Urinary bladder (tissue), 4 donors: Measurements from ENCODE around the gene SPATA25. TPM values are rescaled to one million over a fixed set of nuclear protein-coding genes. Genes with fewer than 3 reads are reported as not detected.
"Not testable (repeated sequence)": the region's sequence is repeated elsewhere in the genome, so short reads cannot be mapped to it uniquely, and the experiment has no call there.

Experiments used
- DNase-seq: peaks from one replicate; pipeline ENCODE4 v3.0.0-alpha.2; 2015; ENCODE audit errors: extremely low spot score
- H3K27ac ChIP-seq: one replicate; pipeline ENCODE4 v1.5.1; 2013; ENCODE audit warnings: low read depth, mild to moderate bottlenecking, moderate library complexity
- H3K36me3 ChIP-seq: one replicate; pipeline ENCODE4 v1.6.1; 2013; ENCODE audit warnings: mild to moderate bottlenecking, moderate library complexity; ENCODE audit not compliant: insufficient read depth
- H3K4me1 ChIP-seq: one replicate; pipeline ENCODE4 v1.6.1; 2013; ENCODE audit warnings: mild to moderate bottlenecking, moderate library complexity; ENCODE audit not compliant: insufficient read depth
- H3K4me3 ChIP-seq: one replicate; pipeline ENCODE4 v1.5.1; 2013; ENCODE audit warnings: low read depth, low read length
- WGBS: extraction: QIAGEN DNeasy Blood & Tissue Kit; methylation state at CpG from one replicate; pipeline ENCODE4 v1.1.7; 2013; 5-methylcytosine and 5-hydroxymethylcytosine counted together
- polyA plus RNA-seq: library from polyadenylated mRNA; stranded (reverse); fragments of 200-250 nt; gene quantifications from one replicate; pipeline ENCODE4 v1.2.3, GENCODE V29; 2013
- total RNA-seq: library from RNA; depleted of rRNA; stranded (reverse); fragments of >200 nt; gene quantifications from one replicate; pipeline ENCODE4 v1.2.3, GENCODE V29; 2014
- donor health status: healthy with polysubstance abuse.
- donor health status: healthy.

Gene SPATA25
- total RNA-seq = 1.7 TPM
- polyA plus RNA-seq = 3.8 TPM

- H3K4me1 ChIP-seq = no peaks in the 10 kb centered on the region
- no peak within 1 kb of the TSS for H3K4me3 ChIP-seq
- no peak within 1 kb of the TSS for H3K27ac ChIP-seq
- no peak for DNase-seq
- H3K36me3 ChIP-seq = no peaks in the 10 kb centered on the region
- WGBS = 93% methylated on average over 8 of the region's 8 CpGs
Observed at GRCh38 chr20:45887346-45887715, at the start of gene SPATA25. SPATA25 (minus strand) TSS chr20:45887622; CDS start chr20:45887590, 32 bp downstream.

DNA sequence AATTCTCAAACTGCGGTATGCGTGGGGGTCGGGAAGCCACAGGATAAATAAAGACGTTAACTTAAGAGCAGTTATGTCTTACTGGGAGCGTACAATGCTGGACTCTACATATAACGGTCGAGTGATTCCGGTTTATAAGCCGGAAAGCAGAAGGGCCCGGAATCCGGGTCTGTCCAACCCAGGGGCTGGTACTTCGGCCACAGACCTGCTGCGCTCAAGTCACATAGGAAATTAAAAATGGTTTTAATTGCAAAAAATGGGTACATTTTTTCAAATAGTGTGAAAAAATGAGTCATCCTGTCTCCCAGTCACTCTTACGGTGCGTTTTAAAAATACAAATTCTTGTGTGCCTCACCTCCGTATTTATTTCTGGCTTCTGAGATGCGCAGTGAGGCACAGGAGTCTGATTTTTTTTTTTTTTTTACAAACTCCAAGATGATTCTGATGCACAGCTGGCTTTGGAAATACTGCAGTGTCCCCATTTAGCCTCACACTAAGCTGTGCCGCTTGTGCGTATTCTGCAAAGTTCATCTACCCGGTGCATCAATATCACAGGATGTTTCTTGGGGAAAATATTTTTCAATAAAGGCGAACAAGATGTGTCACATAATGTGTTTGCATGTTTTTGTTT, 48.1 kb upstream of the SPATA25 start:
- peak overlapping the region; percentile 51 for H3K27ac ChIP-seq
- peak overlapping the region; percentile 34 for H3K4me3 ChIP-seq
- H3K36me3 ChIP-seq = peaks cover 8% of the 10 kb centered on the region
- WGBS = 7% methylated on average over 21 of the region's 21 CpGs
- no peaks in the 10 kb centered on the region for H3K4me1 ChIP-seq
- DNase-seq = no peak

GRCh38 chr20:45934586-45935415, 47.4 kb upstream of the SPATA25 start, which contains the start of gene PCIF1:
PCIF1 (plus strand) TSS chr20:45934683; CDS start chr20:45939000, 4,317 bp downstream.
- H3K4me1 ChIP-seq = no peaks in the 10 kb centered on the region
- DNase-seq = peak; percentile 97
- peak within 1 kb of the TSS; percentile 100 for H3K27ac ChIP-seq
- WGBS = under 1% methylated on average over 102 of the region's 102 CpGs
- H3K36me3 ChIP-seq = peaks cover 6% of the 10 kb centered on the region
- H3K4me3 ChIP-seq = peak within 1 kb of the TSS; percentile 81

DNA sequence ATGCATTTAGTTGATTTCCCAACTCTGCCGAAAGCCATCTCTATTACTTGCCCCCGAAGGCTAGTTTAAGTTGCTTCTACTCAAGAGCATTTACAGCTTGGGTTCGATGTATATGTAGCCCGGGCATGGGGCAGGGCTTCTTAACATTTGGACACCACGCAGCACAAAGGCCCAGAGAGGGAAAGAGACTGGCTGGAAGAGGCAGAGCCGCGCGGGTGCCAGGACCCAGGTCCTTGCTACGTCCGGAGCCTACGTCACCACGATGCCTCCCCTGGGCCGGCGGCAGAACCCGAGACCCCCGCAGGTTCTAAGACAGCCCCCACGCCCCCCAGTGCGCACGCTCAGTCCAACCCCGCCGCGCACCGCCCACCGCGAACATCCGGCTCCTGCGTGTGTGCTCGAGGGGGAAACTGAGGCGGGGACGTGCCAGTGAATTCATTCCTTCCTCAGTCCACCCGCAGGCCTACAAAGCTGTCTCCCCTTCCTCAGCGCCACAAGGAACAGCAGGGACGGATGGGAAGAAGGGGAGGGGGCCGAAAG, 46.7 kb upstream of the SPATA25 start:
- H3K4me3 ChIP-seq = peak overlapping the region; percentile 81
- no peak for DNase-seq
- H3K27ac ChIP-seq = peak overlapping the region; percentile 100
- H3K36me3 ChIP-seq = peaks cover 6% of the 10 kb centered on the region
- WGBS = under 1% methylated on average over 34 of the region's 34 CpGs
- H3K4me1 ChIP-seq = no peaks in the 10 kb centered on the region

DNA sequence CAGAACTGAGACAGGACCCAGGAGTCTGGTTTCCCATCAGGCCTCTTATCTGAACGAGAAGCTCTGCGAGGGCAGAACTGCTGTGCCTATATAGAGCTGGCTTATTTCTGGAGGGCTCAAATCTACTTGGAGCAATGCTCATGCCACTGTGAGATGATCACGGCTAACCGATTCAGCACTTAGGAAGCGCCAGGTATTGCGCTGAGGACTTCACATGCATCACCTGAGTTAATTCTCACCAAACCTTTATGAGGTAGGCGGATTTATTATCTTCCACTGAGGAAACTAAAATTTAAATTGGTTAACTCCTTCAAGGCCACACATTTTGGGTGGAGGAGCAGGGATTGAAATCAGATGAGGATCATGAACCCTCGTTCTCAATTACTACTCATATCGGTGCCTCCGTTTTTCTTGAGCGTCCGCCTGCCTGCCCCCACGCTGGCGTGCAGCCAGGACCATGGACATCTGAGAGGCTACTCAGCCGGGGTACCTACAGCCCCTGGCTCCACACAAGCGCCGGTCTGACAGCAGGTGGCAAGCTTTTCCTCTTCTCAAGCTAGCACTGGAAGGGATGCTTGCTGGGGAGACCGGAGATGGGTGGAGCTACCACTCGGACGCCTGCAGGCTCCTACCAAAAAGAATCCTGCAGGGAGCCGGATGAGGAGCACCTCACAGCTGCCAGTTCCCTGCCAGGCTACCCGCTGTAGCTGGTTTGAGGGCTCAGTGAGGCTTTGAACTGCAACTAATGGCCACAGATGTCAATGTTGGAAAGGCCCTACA, 46.0 kb upstream of the SPATA25 start:
- DNase-seq = peak; percentile 39
- WGBS = 22% methylated on average over 22 of the region's 22 CpGs

GRCh38 chr20:45931680-45932079, 44.3 kb upstream of the SPATA25 start:
- 94% methylated on average over 17 of the region's 17 CpGs for WGBS
- H3K4me3 ChIP-seq, H3K27ac ChIP-seq, DNase-seq, H3K36me3 ChIP-seq, H3K4me1 ChIP-seq: not testable (repeated sequence)

More for the DNA sequence above, 46.0 kb upstream of the SPATA25 start:
- Histone ChIP-seq H3K36me3 (peaks cover 2% of the 10 kb centered on the region), H3K4me1 (no peaks in the 10 kb centered on the region), H3K4me3 (peak overlapping the region; percentile 81), H3K27ac (peak overlapping the region; percentile 42)

DNA sequence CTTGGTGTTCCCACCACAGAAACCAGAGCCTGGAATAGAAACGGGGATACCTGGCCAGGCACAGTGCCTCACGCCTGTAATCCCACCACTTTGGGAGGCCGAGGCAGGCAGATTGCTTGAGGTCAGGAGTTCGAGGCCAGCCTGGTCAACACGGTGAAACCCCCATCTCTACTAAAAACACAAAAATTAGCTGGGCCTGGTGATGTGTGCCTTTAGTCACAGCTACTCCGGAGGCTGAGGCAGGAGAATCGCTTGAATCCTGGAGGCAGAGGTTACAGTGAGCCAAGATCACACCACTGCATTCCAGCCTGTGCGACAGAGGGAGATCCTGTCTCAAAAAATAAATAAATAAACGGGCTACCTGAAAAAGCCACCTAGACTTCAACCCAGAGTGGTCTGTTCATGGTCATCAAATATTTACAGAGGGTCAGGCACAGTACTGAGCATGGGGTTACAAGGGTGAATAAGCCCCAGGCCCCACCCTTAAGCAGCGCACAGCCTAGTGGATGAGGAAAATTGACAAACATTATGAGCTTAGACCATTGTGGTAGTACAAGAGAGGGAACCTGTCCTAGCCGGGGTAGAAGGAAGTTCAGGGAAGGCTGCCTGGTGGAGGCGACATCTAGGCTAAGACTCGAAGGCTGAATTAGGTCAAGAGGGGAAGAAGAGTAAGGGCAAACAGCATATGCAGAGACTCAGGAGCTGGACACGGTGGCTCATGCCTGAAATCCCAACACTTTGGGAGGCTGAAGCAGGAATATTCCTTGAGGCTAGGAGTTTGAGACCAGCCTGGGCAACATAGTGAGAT, 39.9 kb upstream of the SPATA25 start:
- WGBS = 81% methylated on average over 14 of the region's 14 CpGs
- DNase-seq = no peak
- H3K4me3 ChIP-seq = no peak overlapping the region
- no peak overlapping the region for H3K27ac ChIP-seq
- H3K4me1 ChIP-seq = no peaks in the 10 kb centered on the region
- H3K36me3 ChIP-seq = no peaks in the 10 kb centered on the region

GRCh38 chr20:45926731-45927070, 39.3 kb upstream of the SPATA25 start:
- Histone ChIP-seq H3K36me3 (no peaks in the 10 kb centered on the region), H3K4me3 (no peak overlapping the region), H3K27ac (no peak overlapping the region), H3K4me1 (no peaks in the 10 kb centered on the region)
- no peak for DNase-seq
- WGBS = 67% methylated on average over 2 of the region's 2 CpGs

DNA sequence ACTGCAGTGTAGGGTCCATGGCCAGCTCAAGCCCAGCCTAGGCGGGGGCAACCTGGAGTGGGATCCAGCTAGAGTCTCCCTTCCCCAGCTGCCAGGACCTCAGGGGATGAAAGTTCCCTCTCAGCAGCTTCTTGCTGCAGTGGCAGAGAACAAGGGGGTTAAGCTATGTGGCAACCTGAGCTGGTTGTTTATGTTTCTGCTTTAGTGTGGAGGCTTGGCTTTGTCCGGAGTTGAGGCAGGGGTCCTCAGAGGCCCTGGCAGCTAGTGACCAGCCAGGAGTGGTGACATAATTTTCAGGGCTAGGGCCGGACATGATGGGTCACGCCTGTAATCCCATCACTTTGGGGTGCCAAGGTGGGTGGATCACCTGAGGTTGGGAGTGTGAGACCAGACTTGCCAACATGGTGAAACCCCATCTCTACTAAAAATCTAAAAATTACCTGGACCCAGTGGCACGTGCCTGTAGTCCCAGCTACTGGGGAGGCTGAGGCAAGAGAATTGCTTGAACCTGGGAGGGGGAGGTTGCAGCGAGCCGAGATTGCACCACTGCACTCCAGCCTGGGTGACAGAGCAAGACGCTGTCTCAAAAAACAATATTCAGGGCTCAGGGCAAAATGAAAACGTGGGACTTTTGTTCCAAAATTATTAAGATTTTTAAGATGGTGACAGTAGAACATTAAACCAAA, 38.5 kb upstream of the SPATA25 start:
- WGBS = 61% methylated on average over 9 of the region's 9 CpGs
- Histone ChIP-seq H3K4me3 (no peak overlapping the region), H3K27ac (no peak overlapping the region), H3K36me3 (no peaks in the 10 kb centered on the region), H3K4me1 (no peaks in the 10 kb centered on the region)
- DNase-seq = no peak

DNA sequence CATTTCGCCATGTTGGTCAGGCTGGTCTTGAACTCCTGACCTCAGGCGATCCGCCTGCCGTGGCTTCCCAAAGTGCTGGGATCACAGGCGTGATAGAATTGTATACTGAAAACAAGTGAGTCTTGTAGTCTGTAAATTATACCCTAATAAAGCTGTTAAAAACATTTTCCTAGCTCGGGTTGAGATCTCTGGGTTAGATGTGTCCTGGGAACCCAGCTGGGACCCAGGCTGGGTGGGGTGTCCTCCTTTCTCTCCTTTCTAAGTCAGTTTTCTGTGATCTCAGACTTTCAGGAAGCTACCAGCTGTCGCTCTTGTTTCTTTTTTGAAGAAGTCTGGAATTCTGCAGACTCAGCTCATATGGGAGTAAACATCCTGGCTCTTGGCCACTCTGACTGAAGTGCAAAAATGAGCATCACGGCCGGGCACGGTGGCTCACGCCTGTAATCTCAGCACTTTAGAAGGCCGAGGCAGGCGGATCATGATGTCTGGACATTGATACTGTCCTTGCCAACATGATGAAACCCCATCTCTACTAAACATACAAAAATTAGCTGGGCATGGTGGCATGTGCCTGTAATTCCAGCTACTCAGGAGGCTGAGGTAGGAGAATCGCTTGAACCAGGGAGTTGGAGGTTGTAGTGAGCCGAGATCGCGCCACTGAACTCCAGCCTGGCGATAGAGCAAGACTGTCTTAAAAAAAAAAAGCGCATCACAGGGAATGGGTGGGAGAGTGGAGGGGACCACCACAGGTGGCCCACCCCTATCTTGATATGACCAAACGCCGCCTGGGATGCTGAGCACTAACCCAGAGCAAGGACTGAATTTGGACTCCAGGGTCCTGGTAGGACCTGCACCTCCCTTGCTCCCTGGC, 37.2 kb upstream of the SPATA25 start:
- H3K27ac ChIP-seq = peak overlapping the region; percentile 41
- H3K4me3 ChIP-seq = no peak overlapping the region
- H3K4me1 ChIP-seq = no peaks in the 10 kb centered on the region
- WGBS = 38% methylated on average over 21 of the region's 21 CpGs
- no peaks in the 10 kb centered on the region for H3K36me3 ChIP-seq
- DNase-seq = peak; percentile 26

- H3K36me3 ChIP-seq = no peaks in the 10 kb centered on the region
- 87% methylated on average over 11 of the region's 11 CpGs for WGBS
- H3K4me1 ChIP-seq = no peaks in the 10 kb centered on the region
- no peak overlapping the region for H3K27ac ChIP-seq
- DNase-seq = no peak
- H3K4me3 ChIP-seq = no peak overlapping the region
Observed at GRCh38 chr20:45921337-45922189, 34.1 kb upstream of the SPATA25 start.
